DND-41 (cell line): Measurements from ENCODE around the gene CHMP2B.

Source experiments
- ATAC-seq: fragments of 200-7000 bp; cut with Tn5 transposase; 3 replicates; pipeline ENCODE4 v1.9.1; 2021; ENCODE audit warnings: low read depth; ENCODE audit not compliant: insufficient read depth
- DNase-seq: peaks from one replicate; pipeline ENCODE4 v3.0.0-alpha.2; 2020
- H2AFZ ChIP-seq: 2 replicates; pipeline ENCODE4 v1.6.0; 2012; ENCODE audit warnings: low read depth, low read length
- H3K27ac ChIP-seq: 2 replicates; pipeline ENCODE4 v1.5.1; 2012; ENCODE audit warnings: low read length, inconsistent platforms
- H3K27me3 ChIP-seq: fragments of 200-600 bp; sonication (generic); 2 replicates; pipeline ENCODE4 v1.6.0; 2012; ENCODE audit warnings: low read length, mild to moderate bottlenecking, inconsistent platforms; ENCODE audit not compliant: insufficient read depth, poor library complexity
- H3K36me3 ChIP-seq: 2 replicates; pipeline ENCODE4 v1.5.1; 2012; ENCODE audit warnings: low read length, inconsistent platforms; ENCODE audit not compliant: insufficient read depth
- H3K4me1 ChIP-seq: 2 replicates; pipeline ENCODE4 v1.5.1; 2012; ENCODE audit warnings: mild to moderate bottlenecking, low read length; ENCODE audit not compliant: insufficient read depth
- H3K4me2 ChIP-seq: 2 replicates; pipeline ENCODE4 v1.6.0; 2012; ENCODE audit warnings: mild to moderate bottlenecking, moderate library complexity, low read length, inconsistent platforms; ENCODE audit not compliant: insufficient read depth
- H3K4me3 ChIP-seq, 2 experiments: fragments of 200-600 bp in 1 of 2; shearing (Covaris generic) in 1 of 2; 2 replicates each; pipeline ENCODE4 v1.5.1; 2012 to 2016; ENCODE audit warnings: inconsistent platforms in 2 of 2, low read length in 2 of 2, mild to moderate bottlenecking in 2 of 2, low read depth in 1 of 2, moderate library complexity in 1 of 2
- H3K79me2 ChIP-seq: 2 replicates; pipeline ENCODE4 v1.6.0; 2012; ENCODE audit warnings: low read length, inconsistent platforms; ENCODE audit not compliant: insufficient read depth
- H3K9ac ChIP-seq: 2 replicates; pipeline ENCODE4 v1.6.0; 2012; ENCODE audit warnings: low read depth, mild to moderate bottlenecking, inconsistent platforms, low read length, moderate library complexity
- H3K9me3 ChIP-seq: 2 replicates; pipeline ENCODE4 v1.5.1; 2012; ENCODE audit warnings: low read length, moderate library complexity, mild to moderate bottlenecking, inconsistent platforms; ENCODE audit not compliant: insufficient read depth, severe bottlenecking
- H4K20me1 ChIP-seq: 2 replicates; pipeline ENCODE4 v1.6.0; 2012; ENCODE audit warnings: low read length; ENCODE audit not compliant: insufficient read depth
- CTCF ChIP-seq: IDR thresholded peaks from 2 replicates; pipeline ENCODE4 v1.5.1; 2012; ENCODE audit warnings: borderline replicate concordance, low read length, moderate library complexity, mild to moderate bottlenecking; ENCODE audit not compliant: poor library complexity, severe bottlenecking; ENCODE audit errors: extremely low read depth
- EZH2 ChIP-seq: IDR thresholded peaks from 3 replicates; pipeline ENCODE4 v1.6.1; 2012; ENCODE audit warnings: borderline replicate concordance, low read depth, mild to moderate bottlenecking, moderate library complexity, low read length, inconsistent platforms; ENCODE audit not compliant: severe bottlenecking

CHMP2B gene

GRCh38 chr3:87228316-87228715 lies 1.2 kb downstream of the CHMP2B start:
- H3K36me3 ChIP-seq = no peaks in the 10 kb centered on the region
- H3K4me3 ChIP-seq = peak overlapping the region; percentile 86 to 91; a peak in 3 of 4 replicates
- no peaks in the 10 kb centered on the region for H3K9me3 ChIP-seq
- H2AFZ ChIP-seq = peak overlapping the region; percentile 87; the same call in 1 of the 2 replicates
- H4K20me1 ChIP-seq = peaks cover 6% of the 10 kb centered on the region; the same call in 1 of the 2 replicates
- ATAC-seq (no peak), DNase-seq (no peak)
- peak overlapping the region; percentile 83 for H3K9ac ChIP-seq
- H3K4me1 ChIP-seq = peaks cover 33% of the 10 kb centered on the region
- no peaks in the 10 kb centered on the region for H3K27me3 ChIP-seq
- no peak for TF ChIP-seq EZH2
- TF ChIP-seq CTCF = no peak
- H3K27ac ChIP-seq = no peak overlapping the region
- peaks cover 61% of the 10 kb centered on the region for H3K79me2 ChIP-seq
- H3K4me2 ChIP-seq = peak overlapping the region; percentile 84

- no peaks in the 10 kb centered on the region for H3K36me3 ChIP-seq
- H3K9ac ChIP-seq = no peak overlapping the region
- DNase-seq (no peak), ATAC-seq (no peak)
- no peak overlapping the region for H3K27ac ChIP-seq
- H3K79me2 ChIP-seq = peaks cover 69% of the 10 kb centered on the region
- H3K4me2 ChIP-seq = peak overlapping the region; percentile 84
- no peak overlapping the region for H2AFZ ChIP-seq
- H3K9me3 ChIP-seq = no peaks in the 10 kb centered on the region
- H4K20me1 ChIP-seq = peaks cover 6% of the 10 kb centered on the region; the same call in 1 of the 2 replicates
- H3K27me3 ChIP-seq = no peaks in the 10 kb centered on the region
- H3K4me3 ChIP-seq = no peak overlapping the region; a peak in 1 of 4 replicates
- TF ChIP-seq CTCF = no peak
- no peak for TF ChIP-seq EZH2
- peaks cover 33% of the 10 kb centered on the region for H3K4me1 ChIP-seq
These were observed 2.0 kb downstream of the CHMP2B start for GRCh38 chr3:87229113-87229512.

- Histone ChIP-seq H4K20me1 (peaks cover 6% of the 10 kb centered on the region; the same call in 1 of the 2 replicates), H3K36me3 (no peaks in the 10 kb centered on the region), H3K9me3 (no peaks in the 10 kb centered on the region), H3K27ac (no peak overlapping the region), H3K4me3 (no peak overlapping the region), H2AFZ (no peak overlapping the region), H3K4me1 (peaks cover 12% of the 10 kb centered on the region; the same call in 1 of the 2 replicates), H3K4me2 (no peak overlapping the region), H3K9ac (no peak overlapping the region), H3K79me2 (peaks cover 74% of the 10 kb centered on the region), H3K27me3 (no peaks in the 10 kb centered on the region)
- no peak for DNase-seq
- no peak for TF ChIP-seq EZH2
- no peak for TF ChIP-seq CTCF
- ATAC-seq = no peak
These were observed 6.7 kb downstream of the CHMP2B start for GRCh38 chr3:87233805-87234204.
